Activated naive CD4-positive, alpha-beta T cell treated with anti-CD3 and anti-CD28 coated beads, Interleukin-2, amount 10 ng/mL, durations not matched to agents 7 days and 5 days (primary cell): ENCODE data around the gene INSM2.

ENCODE experiments used
- CTCF ChIA-PET: fragments of 350-600 bp; sonication (Branson Sonifier 250); formaldehyde crosslinking; loops from one replicate; lab custom pipeline; 2021; ENCODE audit warnings: antibody characterized with exemption; lab: Charles Lee
- DNase-seq: peaks from one replicate; pipeline ENCODE4 v3.0.0-alpha.2; 2020
- H3K27ac Mint-ChIP-seq: one replicate; pipeline ENCODE4 v1.8.0; 2021; ENCODE audit warnings: mild to moderate bottlenecking, moderate library complexity, mixed read lengths
- H3K27me3 Mint-ChIP-seq: one replicate; pipeline ENCODE4 v1.8.0; 2021; ENCODE audit warnings: mild to moderate bottlenecking, mixed read lengths
- H3K36me3 Mint-ChIP-seq: one replicate; pipeline ENCODE4 v1.8.0; 2021; ENCODE audit warnings: mixed read lengths
- H3K4me1 Mint-ChIP-seq: one replicate; pipeline ENCODE4 v1.8.0; 2021; ENCODE audit warnings: mixed read lengths
- H3K4me3 Mint-ChIP-seq: one replicate; pipeline ENCODE4 v1.8.0; 2021; ENCODE audit warnings: mild to moderate bottlenecking, moderate library complexity, mixed read lengths
- H3K9me3 Mint-ChIP-seq: one replicate; pipeline ENCODE4 v1.8.0; 2021; ENCODE audit warnings: mixed read lengths

The INSM2 gene

DNA sequence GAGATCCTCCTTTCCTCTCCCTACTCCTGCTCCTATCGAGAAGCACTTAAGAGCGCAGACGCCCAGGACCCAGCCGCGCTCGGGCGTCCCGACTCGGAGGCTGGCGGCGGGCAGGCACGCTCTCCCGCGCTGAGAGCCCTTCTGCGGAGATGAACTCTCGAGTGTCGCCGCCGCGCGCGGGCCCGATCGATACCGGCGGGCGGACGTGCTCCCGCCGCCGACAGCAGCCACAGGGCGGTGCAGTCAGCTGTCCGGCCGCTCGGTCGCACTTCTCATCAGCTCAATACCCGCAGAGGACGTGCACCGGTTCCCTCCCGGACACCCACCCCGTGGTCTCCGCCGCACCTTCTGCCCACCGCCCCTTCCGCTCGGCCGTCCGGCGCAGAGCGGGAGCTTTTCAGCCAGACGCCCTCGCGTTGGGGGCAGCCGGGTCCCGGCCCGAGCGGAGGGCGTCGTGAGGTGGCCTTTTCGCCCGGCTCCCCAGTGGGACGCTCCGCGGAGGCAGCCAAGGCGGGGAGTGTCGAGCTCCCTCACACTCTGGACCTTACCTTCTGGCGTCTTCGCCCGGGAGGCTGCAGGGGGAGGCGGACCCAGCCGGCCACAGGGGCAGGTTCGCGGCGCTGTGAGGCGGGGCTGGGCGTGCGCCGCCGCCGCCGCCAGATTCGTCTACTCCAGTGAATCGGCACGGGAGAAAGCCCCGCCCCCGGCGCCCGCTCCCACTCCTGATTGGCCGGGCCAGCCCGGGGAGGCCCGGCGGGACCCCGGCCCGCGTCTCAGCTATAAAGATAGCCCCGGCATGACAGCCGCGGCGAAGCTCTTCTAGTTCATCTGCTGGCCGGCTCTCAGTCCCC, at the start of gene INSM2:
Gene INSM2 (plus strand): TSS at position 808 of the 851 bp plus-strand sequence. CDS start 89 bp downstream, outside the sequence.
- Mint-ChIP-seq H3K36me3 (no peaks in the 10 kb centered on the region), H3K4me1 (peaks cover 16% of the 10 kb centered on the region), H3K27ac (no peak within 1 kb of the TSS), H3K27me3 (peaks cover 62% of the 10 kb centered on the region), H3K9me3 (no peaks in the 10 kb centered on the region), H3K4me3 (peak within 1 kb of the TSS; percentile 69)
- CTCF ChIA-PET: no interaction called here
- DNase-seq: peak; percentile 79

DNA sequence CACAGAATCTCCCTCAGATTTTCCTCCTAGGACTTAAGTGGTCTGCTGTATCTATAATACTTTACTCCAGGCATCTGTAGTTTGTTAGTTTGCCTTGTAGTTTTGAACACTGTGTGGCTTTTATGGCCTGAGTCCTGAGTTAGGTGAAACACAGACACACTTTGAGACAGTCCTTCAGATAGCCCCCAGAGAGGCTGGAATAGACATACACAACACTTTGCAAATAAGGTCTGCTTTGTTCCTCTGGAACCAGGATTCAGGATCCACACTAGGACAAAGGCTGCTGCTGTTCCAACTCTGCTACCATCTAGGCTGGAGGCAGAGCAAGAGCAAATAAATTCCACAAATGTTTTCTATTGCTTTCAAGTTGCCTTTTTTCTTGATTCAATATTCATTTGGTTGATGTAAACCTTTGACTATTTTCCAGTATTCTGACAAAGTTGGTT, 41.4 kb upstream of the INSM2 start:
- CTCF ChIA-PET: no interaction called here
- Mint-ChIP-seq H3K9me3 (peaks cover 2% of the 10 kb centered on the region), H3K36me3 (no peaks in the 10 kb centered on the region), H3K4me3 (no peak overlapping the region), H3K4me1 (no peaks in the 10 kb centered on the region), H3K27ac (no peak overlapping the region), H3K27me3 (peaks cover 20% of the 10 kb centered on the region)
- no peak for DNase-seq

DNA sequence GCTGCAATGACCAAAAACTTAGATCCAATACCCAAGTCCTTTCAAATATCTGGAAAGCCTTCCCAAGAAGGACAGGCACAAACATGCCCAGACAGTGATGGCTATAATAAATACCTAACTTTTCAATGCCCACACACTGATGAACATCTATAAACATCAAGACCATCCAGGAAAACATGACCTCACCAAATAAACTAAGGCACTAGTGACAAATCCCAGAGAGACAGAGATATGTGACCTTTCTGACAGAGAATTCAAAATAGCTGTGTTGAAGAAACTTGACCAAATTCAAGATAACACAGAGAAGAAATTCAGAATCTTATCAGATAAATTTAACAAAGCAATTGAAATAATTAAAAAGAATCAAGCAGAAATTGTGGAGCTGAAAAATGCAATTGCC, 38.7 kb upstream of the INSM2 start:
- no peaks in the 10 kb centered on the region for H3K4me1 Mint-ChIP-seq
- H3K4me3 Mint-ChIP-seq: no peak overlapping the region
- H3K9me3 Mint-ChIP-seq: peaks cover 2% of the 10 kb centered on the region
- CTCF ChIA-PET: no interaction called here
- peaks cover 25% of the 10 kb centered on the region for H3K27me3 Mint-ChIP-seq
- H3K36me3 Mint-ChIP-seq: no peaks in the 10 kb centered on the region
- no peak for DNase-seq
- H3K27ac Mint-ChIP-seq: no peak overlapping the region

DNA sequence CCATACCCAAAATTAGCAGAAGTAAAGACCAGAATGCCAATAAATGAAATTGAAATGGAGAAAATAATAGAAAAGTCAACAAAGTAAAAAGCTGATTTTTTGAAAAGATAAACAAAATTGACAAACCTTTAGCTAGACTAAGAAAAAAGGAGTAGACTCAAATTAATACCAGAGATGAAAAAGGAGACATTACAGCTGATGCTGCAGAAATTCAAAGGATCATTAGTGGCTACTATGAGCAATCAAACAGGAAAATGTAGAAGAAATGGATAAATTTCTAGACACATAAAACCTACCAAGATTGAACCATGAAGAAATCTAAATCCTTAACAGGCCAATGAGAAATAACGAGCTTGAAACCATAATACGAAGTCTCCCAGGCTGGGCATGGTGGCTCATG, 34.8 kb upstream of the INSM2 start:
- H3K4me3 Mint-ChIP-seq: no peak overlapping the region
- no peaks in the 10 kb centered on the region for H3K36me3 Mint-ChIP-seq
- CTCF ChIA-PET: no interaction called here
- DNase-seq: no peak
- no peak overlapping the region for H3K27ac Mint-ChIP-seq
- no peaks in the 10 kb centered on the region for H3K4me1 Mint-ChIP-seq
- no peaks in the 10 kb centered on the region for H3K9me3 Mint-ChIP-seq
- H3K27me3 Mint-ChIP-seq: peaks cover 31% of the 10 kb centered on the region

DNA sequence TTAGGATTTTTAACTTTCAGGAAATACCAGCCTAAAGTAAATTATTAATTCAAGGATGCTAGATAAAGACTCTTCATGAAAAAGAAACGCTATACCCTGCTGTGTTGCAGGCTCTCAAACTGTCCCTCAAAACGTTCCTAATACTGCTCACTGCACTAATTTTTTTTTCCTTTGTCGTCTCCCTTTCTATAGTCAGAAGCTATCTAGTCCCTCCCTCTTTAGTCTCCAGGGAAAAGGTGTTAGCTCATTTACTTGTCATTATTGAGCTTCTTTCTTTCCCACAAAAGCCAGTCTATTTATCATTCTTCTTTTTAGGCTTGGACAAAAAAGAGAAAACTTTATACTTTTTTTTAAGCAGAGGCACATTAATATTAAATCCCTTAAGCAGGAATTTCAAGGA, 30.3 kb upstream of the INSM2 start:
- Mint-ChIP-seq H3K4me3 (no peak overlapping the region), H3K4me1 (no peaks in the 10 kb centered on the region), H3K27me3 (peaks cover 31% of the 10 kb centered on the region), H3K27ac (no peak overlapping the region), H3K9me3 (no peaks in the 10 kb centered on the region), H3K36me3 (no peaks in the 10 kb centered on the region)
- no peak for DNase-seq
- CTCF ChIA-PET: no interaction called here

GRCh38 chr14:35504260-35504659, 29.7 kb upstream of the INSM2 start:
- H3K27me3 Mint-ChIP-seq: peaks cover 31% of the 10 kb centered on the region
- no peak overlapping the region for H3K4me3 Mint-ChIP-seq
- H3K27ac Mint-ChIP-seq: no peak overlapping the region
- H3K36me3 Mint-ChIP-seq: no peaks in the 10 kb centered on the region
- no peaks in the 10 kb centered on the region for H3K4me1 Mint-ChIP-seq
- CTCF ChIA-PET: no interaction called here
- no peak for DNase-seq
- H3K9me3 Mint-ChIP-seq: no peaks in the 10 kb centered on the region

DNA sequence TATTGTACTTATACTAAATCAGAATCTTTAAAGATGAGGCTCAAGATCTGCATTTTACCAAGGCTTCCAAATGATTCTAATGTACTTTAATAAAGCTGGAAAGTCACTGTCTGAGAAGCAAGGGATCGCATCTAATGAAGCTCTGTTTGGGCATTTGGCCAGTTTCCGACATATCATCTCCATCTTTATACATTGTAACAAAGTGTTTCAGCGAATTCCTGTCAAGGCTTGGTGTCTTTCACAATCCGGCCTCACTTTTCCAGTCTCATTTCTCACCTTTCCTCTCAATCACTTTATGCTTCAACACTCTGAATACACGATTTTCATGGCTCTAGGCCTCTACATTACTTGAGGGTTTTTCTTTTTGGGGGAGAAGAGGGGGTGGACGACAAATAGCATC, 27.5 kb upstream of the INSM2 start:
- Mint-ChIP-seq H3K4me1 (no peaks in the 10 kb centered on the region), H3K27me3 (peaks cover 27% of the 10 kb centered on the region), H3K27ac (no peak overlapping the region), H3K4me3 (no peak overlapping the region), H3K9me3 (no peaks in the 10 kb centered on the region), H3K36me3 (no peaks in the 10 kb centered on the region)
- CTCF ChIA-PET: no interaction called here
- no peak for DNase-seq

DNA sequence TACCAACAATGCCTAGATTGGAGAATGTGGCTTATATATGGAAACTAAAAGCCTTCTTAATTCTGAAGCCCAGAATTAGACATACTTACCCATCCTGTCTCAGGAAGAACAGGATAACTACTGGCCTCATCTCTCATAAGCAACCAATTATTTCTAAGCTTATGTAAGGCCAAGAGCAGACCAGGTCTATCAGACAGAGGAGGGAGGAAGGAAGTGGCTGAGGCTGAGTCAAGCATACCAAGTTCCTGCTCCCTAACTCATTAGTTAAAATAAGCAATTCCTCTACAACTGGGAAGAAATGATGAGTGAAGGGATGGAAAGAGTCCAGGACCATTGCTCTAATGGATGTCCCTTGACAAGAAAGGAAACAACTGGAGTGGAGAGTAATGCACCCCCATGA, 27.0 kb upstream of the INSM2 start:
- CTCF ChIA-PET: interaction anchor here (0.5 kb wide), 1 partner anchor 279 kb away, joined by 3 read pairs; no protein-coding TSS in a partner anchor
- no peaks in the 10 kb centered on the region for H3K4me1 Mint-ChIP-seq
- no peak for DNase-seq
- no peak overlapping the region for H3K4me3 Mint-ChIP-seq
- H3K27ac Mint-ChIP-seq: no peak overlapping the region
- H3K27me3 Mint-ChIP-seq: peaks cover 22% of the 10 kb centered on the region
- no peaks in the 10 kb centered on the region for H3K36me3 Mint-ChIP-seq
- no peaks in the 10 kb centered on the region for H3K9me3 Mint-ChIP-seq

GRCh38 chr14:35509846-35510245, 24.1 kb upstream of the INSM2 start:
- no peaks in the 10 kb centered on the region for H3K9me3 Mint-ChIP-seq
- CTCF ChIA-PET: no interaction called here
- DNase-seq: no peak
- H3K27me3 Mint-ChIP-seq: peaks cover 10% of the 10 kb centered on the region
- no peaks in the 10 kb centered on the region for H3K36me3 Mint-ChIP-seq
- H3K27ac Mint-ChIP-seq: no peak overlapping the region
- H3K4me3 Mint-ChIP-seq: no peak overlapping the region
- no peaks in the 10 kb centered on the region for H3K4me1 Mint-ChIP-seq

- Mint-ChIP-seq H3K36me3 (no peaks in the 10 kb centered on the region), H3K27me3 (peaks cover 10% of the 10 kb centered on the region), H3K4me1 (no peaks in the 10 kb centered on the region), H3K27ac (no peak overlapping the region), H3K9me3 (no peaks in the 10 kb centered on the region), H3K4me3 (no peak overlapping the region)
- DNase-seq: no peak
- CTCF ChIA-PET: no interaction called here
Measured at GRCh38 chr14:35512765-35513164, 21.2 kb upstream of the INSM2 start.

GRCh38 chr14:35515916-35516315, 18.0 kb upstream of the INSM2 start:
- H3K27me3 Mint-ChIP-seq: peaks cover 9% of the 10 kb centered on the region
- DNase-seq: no peak
- no peaks in the 10 kb centered on the region for H3K4me1 Mint-ChIP-seq
- CTCF ChIA-PET: no interaction called here
- no peak overlapping the region for H3K4me3 Mint-ChIP-seq
- no peak overlapping the region for H3K27ac Mint-ChIP-seq
- no peaks in the 10 kb centered on the region for H3K36me3 Mint-ChIP-seq
- no peaks in the 10 kb centered on the region for H3K9me3 Mint-ChIP-seq

- DNase-seq: no peak
- Mint-ChIP-seq H3K9me3 (no peaks in the 10 kb centered on the region), H3K27ac (no peak overlapping the region), H3K27me3 (peaks cover 18% of the 10 kb centered on the region), H3K4me1 (no peaks in the 10 kb centered on the region), H3K36me3 (no peaks in the 10 kb centered on the region), H3K4me3 (no peak overlapping the region)
- CTCF ChIA-PET: no interaction called here
Measured at GRCh38 chr14:35519986-35520385, 14.0 kb upstream of the INSM2 start.

DNA sequence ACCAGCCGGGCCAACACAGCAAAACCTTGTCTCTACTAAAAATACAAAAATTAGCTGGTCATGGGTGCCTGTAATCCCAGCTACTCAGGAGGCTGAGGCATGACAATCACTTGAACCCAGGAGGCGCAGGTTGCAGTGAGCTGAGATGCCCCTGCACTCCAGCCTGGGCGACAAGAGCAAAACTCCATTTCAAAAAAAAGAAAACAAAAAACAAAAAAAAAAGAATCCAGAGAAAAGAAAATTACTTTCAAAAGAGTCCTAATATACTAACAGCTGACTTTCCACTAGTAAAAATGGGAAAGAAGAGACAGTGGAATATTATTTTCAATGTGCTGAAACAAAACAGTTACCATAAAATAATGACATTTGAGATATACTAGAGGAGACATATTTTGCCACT, 8.3 kb upstream of the INSM2 start:
- no peak for DNase-seq
- Mint-ChIP-seq H3K4me1 (no peaks in the 10 kb centered on the region), H3K4me3 (no peak overlapping the region), H3K9me3 (no peaks in the 10 kb centered on the region), H3K36me3 (no peaks in the 10 kb centered on the region), H3K27ac (no peak overlapping the region), H3K27me3 (peaks cover 41% of the 10 kb centered on the region)
- CTCF ChIA-PET: interaction anchor here (1.2 kb wide), 1 partner anchor 19 kb away, joined by 3 read pairs; no protein-coding TSS in a partner anchor

DNA sequence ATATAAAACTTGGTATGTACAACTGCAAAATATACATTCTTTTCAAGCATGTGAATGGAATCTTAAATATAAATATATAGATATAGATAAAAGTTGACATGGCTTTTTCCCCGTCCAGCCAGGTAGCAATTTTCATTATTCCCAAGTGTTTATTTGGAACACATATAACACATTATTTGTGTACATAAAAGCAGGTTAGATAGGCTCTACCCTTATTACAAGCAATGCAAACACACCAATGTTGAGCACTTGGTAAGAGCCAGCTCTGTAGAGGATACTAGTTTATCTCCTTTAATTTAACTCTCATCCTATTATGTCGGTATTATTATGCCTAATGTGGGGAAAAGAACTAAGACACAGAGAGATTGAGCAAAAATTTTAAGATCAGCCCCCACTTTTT, 7.0 kb upstream of the INSM2 start:
- CTCF ChIA-PET: no interaction called here
- Mint-ChIP-seq H3K27me3 (peaks cover 44% of the 10 kb centered on the region), H3K4me3 (no peak overlapping the region), H3K9me3 (no peaks in the 10 kb centered on the region), H3K36me3 (no peaks in the 10 kb centered on the region), H3K27ac (no peak overlapping the region), H3K4me1 (no peaks in the 10 kb centered on the region)
- DNase-seq: no peak
